GM19395 (cell line): ENCODE data around the gene CCR7.

Experiments used
- ATAC-seq: cut with Tn5 transposase; IDR thresholded peaks from one replicate; pipeline ENCODE4 v1.9.1; 2021; ENCODE audit warnings: mild to moderate bottlenecking, moderate library complexity; ENCODE audit not compliant: unreplicated experiment

The CCR7 gene

DNA sequence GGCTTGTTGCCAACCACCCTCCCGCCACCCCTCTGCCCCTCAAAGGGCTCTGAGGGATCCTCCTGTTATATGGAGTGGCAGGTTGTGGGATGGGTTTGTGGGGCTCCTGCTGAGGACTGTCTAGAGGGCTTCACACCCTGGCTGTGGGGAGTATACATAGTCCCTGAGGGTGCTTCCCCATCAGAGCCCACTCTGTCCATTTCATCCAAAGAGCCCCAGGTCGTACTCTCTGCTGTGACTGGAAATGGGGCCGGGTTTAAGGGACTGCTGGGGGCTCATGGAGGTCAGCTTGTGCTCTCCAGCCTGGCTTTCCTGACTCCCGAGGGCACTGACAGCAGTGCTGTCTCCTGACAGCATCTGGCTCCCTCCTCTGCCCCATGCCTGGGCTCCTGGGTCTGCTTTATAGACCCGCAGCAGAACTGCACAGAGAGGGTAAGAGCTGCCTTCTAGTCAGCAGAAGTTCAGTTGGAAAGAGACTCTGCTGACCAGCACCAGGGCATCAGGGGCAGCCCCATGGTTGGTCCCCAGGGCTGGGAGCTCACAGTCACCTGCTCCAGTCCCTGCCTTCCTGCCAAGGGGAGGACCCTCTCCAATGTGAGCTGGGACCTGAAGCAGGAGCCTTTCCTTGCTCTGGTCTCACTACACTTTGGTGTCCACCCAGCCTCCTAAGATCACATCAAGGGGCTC is 46.0 kb downstream of the CCR7 start:
- ATAC-seq = no peak

GRCh38 chr17:40518401-40519088 is 46.7 kb downstream of the CCR7 start:
- ATAC-seq = no peak

DNA sequence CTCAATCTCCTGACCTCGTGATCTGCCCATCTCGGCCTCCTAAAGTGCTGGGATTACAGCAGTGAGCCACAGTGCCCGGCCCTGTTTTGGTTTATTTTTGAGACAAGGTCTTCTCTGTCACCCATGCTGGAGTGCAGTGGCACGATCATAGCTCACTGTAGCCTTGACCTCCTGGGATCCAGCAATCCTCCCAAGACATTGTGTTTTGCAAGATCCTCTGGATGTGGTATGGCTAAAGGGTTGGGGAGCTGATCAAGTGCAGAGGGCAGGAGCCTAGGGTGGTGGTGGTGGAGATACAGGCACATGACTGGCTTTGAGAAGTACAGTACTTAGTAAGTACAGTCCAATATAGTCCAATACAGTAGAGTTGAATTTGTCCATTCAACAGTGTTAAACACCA is 47.3 kb downstream of the CCR7 start:
- ATAC-seq = no peak

GRCh38 chr17:40517286-40517662 is 48.0 kb downstream of the CCR7 start:
- ATAC-seq = no peak

DNA sequence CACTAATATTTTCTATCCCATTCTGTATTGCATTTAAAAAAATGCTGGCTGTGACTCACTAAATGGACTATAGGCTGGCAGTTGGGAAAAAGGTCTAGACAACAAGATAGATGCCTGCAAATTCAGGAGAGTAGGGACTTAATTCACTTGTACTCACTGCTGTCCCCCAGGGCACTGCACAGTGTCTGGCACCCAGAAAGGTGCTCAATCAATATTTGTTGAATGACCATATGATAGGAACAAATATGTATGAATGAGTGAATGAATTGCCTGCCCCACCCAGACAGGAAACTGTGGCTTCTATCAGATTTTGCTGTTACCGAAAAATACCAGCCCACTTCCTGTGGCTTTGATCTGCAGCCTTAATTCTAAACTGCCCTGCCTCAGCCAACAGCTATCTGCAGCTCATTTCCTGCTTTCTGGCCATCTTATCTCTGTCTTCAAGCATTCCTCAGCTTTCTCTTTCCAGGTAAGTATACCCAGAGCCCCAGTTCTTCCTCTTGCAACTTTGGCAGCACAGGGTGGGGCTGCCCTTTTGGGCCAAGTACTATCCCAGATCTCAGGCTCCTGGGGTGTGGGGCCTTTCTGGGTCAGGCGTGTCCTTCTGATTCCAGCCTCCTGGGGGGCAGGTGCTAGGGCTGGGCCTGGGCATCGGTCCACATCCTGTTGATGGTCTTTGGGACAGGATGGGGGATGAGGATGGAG is 48.5 kb downstream of the CCR7 start:
- peak; percentile 57 for ATAC-seq

GRCh38 chr17:40515491-40516041 is 49.7 kb downstream of the CCR7 start:
- ATAC-seq = no peak

DNA sequence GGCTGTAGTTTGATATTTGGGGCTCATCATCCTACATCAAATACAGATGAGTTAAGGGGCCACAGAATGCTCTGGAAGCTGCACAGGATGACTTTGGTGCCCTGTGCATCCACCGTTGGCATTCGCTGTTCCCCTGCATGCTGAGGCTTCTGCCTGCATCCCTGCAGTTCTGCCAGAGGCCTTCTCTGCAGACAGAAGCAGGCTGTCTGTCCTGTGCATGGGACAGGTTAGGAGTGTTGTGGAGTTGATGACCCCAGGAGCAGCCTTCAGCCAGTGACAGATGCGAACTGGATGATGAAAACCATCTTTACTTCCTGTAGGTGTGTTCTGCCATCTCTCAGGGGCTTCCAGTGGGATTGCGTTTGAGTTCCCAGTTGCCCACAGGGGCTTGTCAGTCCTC is 50.3 kb downstream of the CCR7 start:
- ATAC-seq = no peak

DNA sequence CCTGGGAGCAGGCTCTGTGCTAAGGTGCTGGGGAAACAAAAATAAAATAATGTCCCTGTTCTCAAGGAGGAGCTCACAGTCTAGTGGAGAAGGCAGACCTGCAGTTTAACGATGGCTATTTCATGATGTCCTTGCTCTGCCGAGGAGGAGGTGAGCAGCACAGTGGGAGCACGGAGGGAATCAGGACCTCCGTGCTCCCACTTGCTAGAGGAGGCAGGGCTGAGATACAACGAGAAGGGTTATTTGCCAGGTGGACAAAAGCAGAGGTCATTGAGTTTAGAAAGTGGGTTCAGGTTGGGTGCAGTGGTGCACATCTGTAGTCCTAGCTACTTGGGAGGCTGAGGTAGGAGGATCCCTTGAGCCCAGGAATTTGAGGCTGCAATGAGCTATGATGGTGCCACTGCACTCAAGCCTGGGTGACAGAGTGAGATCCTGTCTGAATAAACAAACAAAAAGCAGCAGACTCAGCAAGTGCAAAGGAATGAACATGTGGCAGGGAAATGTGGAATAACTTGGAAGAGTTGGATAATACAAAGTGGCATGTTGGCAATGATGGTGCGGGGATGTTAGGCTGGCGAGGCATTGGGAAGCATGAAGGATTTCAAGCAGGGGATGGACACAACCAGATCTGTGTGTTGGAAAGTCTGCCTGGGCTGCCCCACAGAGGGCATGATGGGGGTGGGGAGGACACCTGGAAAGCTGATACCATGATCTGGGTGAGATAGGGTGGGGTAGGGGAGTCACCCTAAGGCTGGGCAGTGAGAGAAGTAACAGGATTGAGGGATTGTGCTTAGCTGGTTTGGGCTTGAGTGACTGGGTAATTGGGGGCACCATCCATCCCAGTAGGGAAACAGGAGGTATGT is 51.0 kb downstream of the CCR7 start:
- no peak for ATAC-seq

GRCh38 chr17:40511667-40512220 is 53.5 kb downstream of the CCR7 start:
- ATAC-seq = no peak

GRCh38 chr17:40511136-40511535 is 54.1 kb downstream of the CCR7 start:
- ATAC-seq = no peak

DNA sequence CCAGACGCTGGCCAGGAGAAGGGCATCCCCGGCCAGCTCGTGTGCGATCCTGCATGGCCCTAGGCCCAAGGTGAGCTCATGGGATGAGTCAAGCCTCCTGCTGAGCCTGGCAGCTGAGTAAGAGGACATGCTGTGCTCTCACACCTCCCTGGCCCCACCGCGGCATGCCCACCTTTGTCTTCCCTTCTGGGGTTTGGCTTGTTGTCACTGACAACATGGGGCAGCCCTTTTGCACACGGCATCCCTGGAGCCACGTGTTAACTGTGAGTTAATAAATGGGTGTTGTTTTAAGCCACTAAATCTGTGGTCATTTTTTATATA is 55.0 kb downstream of the CCR7 start:
- no peak for ATAC-seq

- ATAC-seq = no peak
Observed at GRCh38 chr17:40509626-40510327, 55.5 kb downstream of the CCR7 start.

GRCh38 chr17:40506786-40507185 is 58.5 kb downstream of the CCR7 start:
- ATAC-seq = no peak
